ENCODE measurements around the gene DBX1. TPM values are rescaled to one million over a fixed set of nuclear protein-coding genes. Genes with fewer than 3 reads are reported as not detected.

The DBX1 gene
- total RNA-seq, 8 experiments from 2014 or later, result 0.16 to 1.4 TPM; not detected in 6

DNA sequence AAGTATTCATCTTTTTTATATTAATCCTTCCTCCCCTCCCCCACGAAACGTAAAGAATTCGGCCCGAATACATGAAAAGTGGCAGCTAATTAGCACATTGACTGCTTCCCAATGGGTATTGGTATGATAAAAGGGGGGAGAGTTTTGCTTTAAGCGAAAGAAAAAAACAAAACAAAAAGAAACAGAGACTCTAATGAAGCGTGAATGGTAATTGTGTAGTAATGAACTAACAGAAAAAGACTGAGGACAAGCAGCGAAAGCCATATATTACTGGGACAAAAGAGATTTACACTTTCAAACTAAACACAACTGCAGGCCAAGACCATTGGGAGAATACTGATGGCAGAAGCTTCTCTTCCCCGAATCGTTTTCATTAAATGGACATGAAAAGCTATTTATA lies 2.5 kb downstream of the DBX1 start:
- in situ Hi-C loops (cut with MboI; ENCODE audit: low pct_unique_long_range_greater_than_20kb in 2 of 9, low sequenced_read_pairs in 9 of 9, unreplicated experiment in 9 of 9), result loop anchor here in 1 of 9 experiments (25.0 kb wide), 1 partner anchor 180 kb away; no protein-coding TSS in a partner anchor
- no peak overlapping the region for H3K4me3 ChIP-seq

DNA sequence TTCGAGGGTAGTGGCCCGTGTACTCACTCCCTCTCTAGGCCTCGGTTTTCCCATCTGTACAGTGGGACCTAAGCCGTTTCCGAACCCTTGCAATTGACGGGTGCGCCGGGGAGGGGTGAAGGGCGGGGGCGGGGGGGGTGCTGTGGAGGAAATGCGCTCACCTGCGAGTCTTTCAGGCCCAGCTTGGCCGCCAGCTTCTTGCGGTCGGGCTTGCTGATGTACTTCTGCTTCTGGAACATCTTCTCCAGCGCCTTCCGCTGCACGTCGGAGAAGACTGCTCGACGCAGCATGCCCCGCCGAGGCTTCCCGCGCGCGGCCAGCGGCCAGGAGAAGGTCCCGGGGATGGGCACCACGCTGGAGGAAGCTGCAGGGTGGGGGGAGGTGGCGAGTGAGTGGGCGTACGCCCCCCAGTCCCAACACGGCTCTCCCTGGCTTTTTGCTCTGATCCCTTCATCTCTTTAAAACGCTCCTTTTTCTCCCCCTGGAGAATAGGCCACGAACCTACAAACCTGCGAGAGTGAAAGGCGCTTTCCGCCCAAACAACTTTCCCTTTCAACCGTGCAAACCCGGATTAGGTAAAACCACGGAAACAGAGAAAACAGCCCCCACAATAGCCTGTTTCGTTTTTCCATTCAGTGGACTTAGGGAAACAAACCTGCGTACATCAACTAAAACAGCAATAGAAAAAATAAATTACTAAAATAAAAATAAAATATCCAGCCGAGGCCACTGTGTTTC lies 3.2 kb downstream of the DBX1 start:
- ATAC-seq (replicated peaks in 6 of 8), result no peak
- in situ Hi-C loops (cut with MboI; ENCODE audit: low pct_unique_long_range_greater_than_20kb in 2 of 9, low sequenced_read_pairs in 9 of 9, unreplicated experiment in 9 of 9), result loop anchor here in 1 of 9 experiments (25.0 kb wide), 1 partner anchor 180 kb away; no protein-coding TSS in a partner anchor
- H3K27ac ChIP-seq, result no peak overlapping the region
- WGBS, 10 experiments, result 0 to 11% (median 4%) methylated on average over 3 to 13 of the region's 45 CpGs; no CpG with 5 or more reads in 2 of the 10 experiments
- peaks cover 0 to 6% of the 10 kb centered on the region in 2 donors for H3K4me1 ChIP-seq (replicated peaks in 1 of 2)
- no peak overlapping the region for H3K4me3 ChIP-seq

More for the DNA sequence above, 2.5 kb downstream of the DBX1 start:
- WGBS, 10 experiments, result 0 to 14% (median 4%) methylated on average over 1 to 9 of the region's 9 CpGs
- H3K4me1 ChIP-seq (replicated peaks in 1 of 2), result peaks cover 0 to 6% of the 10 kb centered on the region in 2 donors
- peak in 3 of 8 experiments; percentile 18 to 57 (median 54) for ATAC-seq (replicated peaks in 6 of 8)
- H3K27ac ChIP-seq, result no peak overlapping the region

DNA sequence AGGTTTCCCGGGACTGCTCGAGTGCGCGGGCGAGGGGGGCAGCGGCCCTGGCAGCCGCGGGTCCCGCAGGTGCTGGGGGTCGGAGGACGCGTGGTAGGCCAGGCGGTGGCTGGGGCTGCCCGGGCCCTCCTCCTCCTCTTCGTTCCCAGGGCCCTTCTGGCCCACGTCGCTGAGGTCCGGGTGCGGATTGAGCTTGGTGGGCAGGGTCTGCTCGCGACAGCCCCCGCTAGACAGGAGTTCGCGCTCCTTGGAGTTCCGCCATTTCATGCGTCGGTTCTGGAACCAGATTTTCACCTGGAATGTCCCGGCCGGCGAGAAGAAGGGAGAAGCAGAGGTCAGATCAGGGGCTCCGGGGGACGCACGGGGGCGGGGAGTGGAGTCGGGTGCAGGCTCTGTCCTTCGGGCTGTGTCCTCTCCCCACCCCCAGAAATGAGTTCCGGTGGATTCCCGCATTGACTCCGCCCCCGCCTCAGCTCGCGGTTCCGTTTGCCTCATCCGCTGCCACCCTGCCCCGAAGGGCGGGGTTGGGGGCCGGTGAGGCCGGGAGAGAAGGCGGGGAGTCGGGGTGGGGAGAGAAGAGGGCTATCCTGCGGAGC lies 3.9 kb downstream of the DBX1 start:
- WGBS, 10 experiments, result 7 to 40% (median 9%) methylated on average over 1 to 11 of the region's 51 CpGs; no CpG with 5 or more reads in 6 of the 10 experiments
- Histone ChIP-seq H3K27ac (no peak overlapping the region), H3K4me3 (no peak overlapping the region), H3K4me1 (replicated peaks in 1 of 2) (peaks cover 0 to 6% of the 10 kb centered on the region in 2 donors)
- in situ Hi-C loops (cut with MboI; ENCODE audit: low pct_unique_long_range_greater_than_20kb in 2 of 9, low sequenced_read_pairs in 9 of 9, unreplicated experiment in 9 of 9), result loop anchor here in 1 of 9 experiments (25.0 kb wide), 1 partner anchor 181 kb away; no protein-coding TSS in a partner anchor
- no peak for ATAC-seq (replicated peaks in 6 of 8)

DNA sequence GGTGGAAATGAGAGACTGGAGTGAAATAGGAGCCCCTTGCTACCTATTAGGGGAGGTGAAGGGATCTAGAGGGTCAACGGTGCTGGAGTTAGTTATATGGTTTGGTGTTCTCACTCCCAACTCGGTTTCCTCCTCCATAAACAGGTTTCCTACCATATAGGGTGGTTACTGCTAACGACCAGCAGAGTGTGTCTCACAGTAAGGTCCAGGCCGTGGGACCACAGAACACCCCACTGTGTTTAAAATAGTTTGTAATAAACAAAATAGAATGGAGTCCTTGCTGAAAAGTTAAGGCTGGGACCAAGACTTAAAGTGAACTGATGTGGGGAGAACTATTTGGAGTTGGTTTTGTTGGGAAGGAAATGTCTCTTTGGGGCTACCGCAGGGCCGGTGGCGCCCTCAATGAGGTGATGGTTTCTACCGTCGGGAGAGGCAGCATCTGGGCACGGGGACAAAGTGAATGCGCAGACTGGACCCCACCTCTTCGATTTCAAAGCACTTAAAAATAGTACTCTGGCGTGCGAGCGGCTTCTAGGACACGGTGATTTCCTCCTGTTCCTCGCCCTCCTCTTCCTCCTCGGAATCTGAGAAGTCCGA lies 4.5 kb downstream of the DBX1 start:
- in situ Hi-C loops (cut with MboI; ENCODE audit: low pct_unique_long_range_greater_than_20kb in 2 of 9, low sequenced_read_pairs in 9 of 9, unreplicated experiment in 9 of 9), result loop anchor here in 1 of 9 experiments (25.0 kb wide), 1 partner anchor 182 kb away; no protein-coding TSS in a partner anchor
- Histone ChIP-seq H3K27ac (no peak overlapping the region), H3K4me1 (replicated peaks in 1 of 2) (peaks cover 0 to 6% of the 10 kb centered on the region in 2 donors), H3K4me3 (no peak overlapping the region)
- 10 to 29% (median 17%) methylated on average over 4 to 12 of the region's 19 CpGs; no CpG with 5 or more reads in 3 of the 10 experiments for WGBS, 10 experiments
- no peak for ATAC-seq (replicated peaks in 6 of 8)

DNA sequence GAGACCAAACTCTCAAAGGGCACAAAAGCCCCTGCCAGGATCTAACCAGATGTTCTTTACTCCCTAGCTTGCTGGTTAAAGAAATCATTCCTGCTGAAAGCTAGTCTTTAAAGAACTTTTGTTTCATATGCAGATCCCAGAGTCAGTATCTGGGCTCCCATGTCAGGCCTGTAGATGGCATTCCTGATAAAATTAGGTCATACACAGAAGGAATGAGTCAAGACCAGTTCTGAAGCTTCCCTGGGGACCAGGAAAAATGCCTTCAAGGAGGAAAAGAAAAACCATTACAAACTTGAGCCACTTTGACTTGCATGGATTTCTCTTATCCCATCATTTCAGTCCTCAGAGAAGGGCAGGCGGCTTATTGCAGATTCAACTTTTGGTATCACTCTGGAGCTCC lies 5.9 kb downstream of the DBX1 start:
- ATAC-seq (replicated peaks in 6 of 8), result no peak
- in situ Hi-C loops (cut with MboI; ENCODE audit: low pct_unique_long_range_greater_than_20kb in 2 of 9, low sequenced_read_pairs in 9 of 9, unreplicated experiment in 9 of 9), result loop anchor here in 1 of 9 experiments (25.0 kb wide), 1 partner anchor 183 kb away; no protein-coding TSS in a partner anchor
- Histone ChIP-seq H3K4me1 (replicated peaks in 1 of 2) (no peaks in the 10 kb centered on the region), H3K4me3 (no peak overlapping the region), H3K27ac (no peak overlapping the region)
- WGBS, 10 experiments, result 83 to 100% (median 85%) methylated on average over 1 of the region's 1 CpG; no CpG with 5 or more reads in 7 of the 10 experiments

DNA sequence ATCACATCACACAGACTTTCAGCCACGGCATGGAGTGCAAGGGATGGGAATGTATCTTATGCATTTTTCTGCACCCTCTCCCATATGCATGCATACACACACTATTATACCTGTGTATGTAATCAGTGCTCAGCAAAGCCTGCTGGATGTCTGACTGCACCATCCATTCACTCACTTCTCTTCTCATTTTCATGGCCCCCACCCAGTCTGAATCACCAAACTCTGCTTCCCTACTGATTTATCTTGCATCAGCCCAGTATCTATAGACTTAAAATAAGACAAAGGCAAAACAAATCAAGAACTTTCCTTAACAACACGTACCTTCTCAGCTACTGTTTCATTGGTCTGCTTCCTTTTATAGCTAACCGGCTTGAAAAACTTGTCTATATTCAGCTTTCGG lies 21.6 kb downstream of the DBX1 start:
- WGBS, 10 experiments, result 43 to 95% (median 89%) methylated on average over 2 to 4 of the region's 4 CpGs; no CpG with 5 or more reads in 1 of the 10 experiments
- no peak overlapping the region for H3K27ac ChIP-seq
- ATAC-seq (replicated peaks in 6 of 8), result peak in 5 of 8 experiments; percentile 20 to 80 (median 44)
- H3K4me1 ChIP-seq (replicated peaks in 1 of 2), result no peaks in the 10 kb centered on the region
- no peak overlapping the region for H3K4me3 ChIP-seq
- in situ Hi-C loops (cut with MboI; ENCODE audit: low pct_unique_long_range_greater_than_20kb in 2 of 9, low sequenced_read_pairs in 9 of 9, unreplicated experiment in 9 of 9), result loop anchor here in 7 of 9 experiments (10.0 to 25.0 kb wide), 8 partner anchors 176 to 576 kb away; no protein-coding TSS in a partner anchor

DNA sequence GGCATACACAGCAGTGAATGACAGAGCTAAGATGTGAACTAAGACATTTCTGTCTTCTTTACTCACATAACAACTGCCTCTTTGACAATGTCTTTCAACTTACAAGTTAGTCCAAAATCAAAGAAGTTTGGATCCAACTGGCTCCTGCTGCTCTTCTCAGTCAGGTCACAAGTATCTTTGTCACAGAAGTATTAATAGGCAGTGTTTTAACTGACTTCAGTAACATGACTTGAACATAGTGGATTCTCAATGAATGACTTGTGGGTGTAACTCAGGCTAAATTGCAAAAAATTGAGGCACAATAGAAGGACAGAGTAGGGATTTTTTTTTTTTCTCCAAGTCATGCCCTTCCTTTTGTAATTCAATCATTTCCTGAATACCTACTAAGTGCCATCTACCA lies 22.6 kb downstream of the DBX1 start:
- Histone ChIP-seq H3K4me1 (replicated peaks in 1 of 2) (no peaks in the 10 kb centered on the region), H3K4me3 (no peak overlapping the region), H3K27ac (no peak overlapping the region)
- in situ Hi-C loops (cut with MboI; ENCODE audit: low pct_unique_long_range_greater_than_20kb in 2 of 9, low sequenced_read_pairs in 9 of 9, unreplicated experiment in 9 of 9), result loop anchor here in 7 of 9 experiments (10.0 to 25.0 kb wide), 8 partner anchors 175 to 575 kb away; no protein-coding TSS in a partner anchor
- ATAC-seq (replicated peaks in 6 of 8), result no peak

DNA sequence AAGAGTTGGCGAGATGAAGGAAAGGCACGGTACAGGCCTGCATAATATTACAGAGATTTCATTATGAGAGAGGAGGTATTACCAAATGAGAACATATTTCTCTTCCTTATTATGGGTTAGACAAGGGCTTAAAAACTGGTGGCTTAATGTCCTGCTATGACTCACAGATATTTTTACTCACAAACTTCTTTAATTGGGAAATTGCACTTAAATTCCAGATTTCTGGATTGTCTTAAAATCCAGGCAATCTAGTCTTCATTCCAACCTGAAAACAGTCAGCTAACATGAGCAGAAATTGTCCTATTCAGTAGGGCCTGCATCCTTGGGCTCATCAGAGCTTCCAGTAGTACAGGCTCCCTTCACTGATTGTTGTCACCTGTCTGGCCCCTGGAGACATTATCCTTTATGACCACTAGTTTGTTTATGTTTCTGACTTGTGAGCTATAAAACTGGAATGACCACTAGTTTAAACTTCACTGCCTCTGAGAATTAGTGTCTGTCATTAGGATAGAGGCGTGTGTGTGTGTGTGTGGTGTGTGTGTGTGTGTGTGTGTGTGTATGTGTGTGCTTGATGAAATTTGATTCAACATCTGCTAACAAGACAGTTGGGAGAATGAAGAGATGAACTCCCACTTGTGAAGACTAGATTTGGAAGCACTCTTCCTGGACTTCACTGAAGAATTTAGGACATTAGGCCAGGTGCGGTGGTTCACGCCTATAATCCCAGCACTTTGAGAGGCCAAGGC lies 25.1 kb downstream of the DBX1 start:
- no peak for ATAC-seq (replicated peaks in 6 of 8)
- no peaks in the 10 kb centered on the region for H3K4me1 ChIP-seq (replicated peaks in 1 of 2)
- H3K4me3 ChIP-seq, result no peak overlapping the region
- 60 to 100% (median 80%) methylated on average over 2 to 5 of the region's 5 CpGs; no CpG with 5 or more reads in 3 of the 10 experiments for WGBS, 10 experiments
- H3K27ac ChIP-seq, result no peak overlapping the region
- in situ Hi-C loops (cut with MboI; ENCODE audit: low pct_unique_long_range_greater_than_20kb in 2 of 9, low sequenced_read_pairs in 9 of 9, unreplicated experiment in 9 of 9), result loop anchor here in 7 of 9 experiments (10.0 to 25.0 kb wide), 8 partner anchors 173 to 573 kb away; no protein-coding TSS in a partner anchor

DNA sequence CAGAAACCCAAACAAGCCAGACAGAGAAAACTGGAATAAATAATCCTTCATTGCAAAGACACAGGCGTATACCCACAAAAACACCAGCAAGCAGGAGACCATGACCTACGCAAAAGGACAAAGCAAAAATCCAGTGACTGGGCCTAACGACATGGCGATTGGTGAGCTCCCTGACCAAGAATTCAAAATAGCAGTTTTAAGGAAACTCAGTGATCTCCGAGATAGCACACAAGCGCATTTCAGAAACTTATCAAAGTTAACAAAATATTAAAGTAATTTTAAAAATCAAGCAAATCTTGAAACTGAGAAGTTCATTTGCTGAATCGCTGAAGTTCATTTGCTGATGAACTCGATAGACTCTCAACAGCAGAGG lies 27.6 kb downstream of the DBX1 start:
- H3K4me3 ChIP-seq, result no peak overlapping the region
- no peak for ATAC-seq (replicated peaks in 6 of 8)
- no peaks in the 10 kb centered on the region for H3K4me1 ChIP-seq (replicated peaks in 1 of 2)
- WGBS, 10 experiments, result 45 to 74% (median 69%) methylated on average over 6 to 8 of the region's 8 CpGs; no CpG with 5 or more reads in 2 of the 10 experiments
- H3K27ac ChIP-seq, result no peak overlapping the region
- in situ Hi-C loops (cut with MboI; ENCODE audit: low pct_unique_long_range_greater_than_20kb in 2 of 9, low sequenced_read_pairs in 9 of 9, unreplicated experiment in 9 of 9), result loop anchor here in 7 of 9 experiments (10.0 to 25.0 kb wide), 8 partner anchors 170 to 570 kb away; no protein-coding TSS in a partner anchor

DNA sequence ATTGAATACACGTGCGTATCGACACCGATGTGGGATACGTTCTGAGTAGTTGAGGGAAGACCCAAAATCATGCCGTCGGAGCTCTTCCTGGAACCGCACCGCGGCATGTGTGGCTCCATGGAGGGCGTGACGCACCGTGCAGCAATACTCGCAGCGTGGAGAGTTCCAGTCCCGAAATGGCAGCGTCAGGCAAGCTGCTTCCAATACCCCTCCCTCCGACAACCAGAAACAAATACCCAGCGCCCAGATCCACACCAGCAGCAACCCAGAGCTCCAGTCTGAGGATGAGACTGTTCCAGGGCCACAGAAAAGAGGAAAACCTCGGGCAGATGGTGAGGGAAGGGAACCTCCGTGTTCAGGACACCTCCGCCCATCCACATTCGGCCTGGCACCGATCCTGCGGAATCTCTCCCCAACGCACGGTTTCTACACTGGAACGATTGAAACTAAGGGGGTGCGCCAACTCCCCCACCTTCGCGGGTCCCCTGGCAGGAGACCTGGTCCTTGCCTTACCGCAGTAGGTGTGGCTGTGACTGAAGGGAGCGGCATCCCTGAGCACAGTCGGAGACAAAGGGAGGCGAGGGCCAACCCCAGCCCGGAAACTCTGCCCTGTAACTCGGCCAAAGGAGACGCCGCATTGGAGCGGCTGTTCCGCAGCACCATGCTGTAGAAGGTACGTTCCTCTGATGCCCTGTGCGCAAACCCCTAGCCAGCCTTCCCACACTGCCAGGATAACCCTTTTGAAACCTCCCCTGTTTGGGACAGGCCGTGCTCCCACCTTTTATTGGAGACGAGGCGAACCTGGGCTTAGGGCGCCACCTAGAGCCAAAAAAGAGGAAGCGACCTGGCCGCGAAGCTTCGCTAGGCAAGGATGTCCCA lies 28.2 kb downstream of the DBX1 start:
- ATAC-seq (replicated peaks in 6 of 8), result peak; percentile 54 to 87 (median 76)
- WGBS, 10 experiments, result 0 to 82% (median 40%) methylated on average over 3 to 27 of the region's 51 CpGs
- no peak overlapping the region for H3K4me3 ChIP-seq
- H3K27ac ChIP-seq, result no peak overlapping the region
- no peaks in the 10 kb centered on the region for H3K4me1 ChIP-seq (replicated peaks in 1 of 2)
- in situ Hi-C loops (cut with MboI; ENCODE audit: low pct_unique_long_range_greater_than_20kb in 2 of 9, low sequenced_read_pairs in 9 of 9, unreplicated experiment in 9 of 9), result loop anchor here in 7 of 9 experiments (10.0 to 25.0 kb wide), 8 partner anchors 170 to 570 kb away; no protein-coding TSS in a partner anchor

DNA sequence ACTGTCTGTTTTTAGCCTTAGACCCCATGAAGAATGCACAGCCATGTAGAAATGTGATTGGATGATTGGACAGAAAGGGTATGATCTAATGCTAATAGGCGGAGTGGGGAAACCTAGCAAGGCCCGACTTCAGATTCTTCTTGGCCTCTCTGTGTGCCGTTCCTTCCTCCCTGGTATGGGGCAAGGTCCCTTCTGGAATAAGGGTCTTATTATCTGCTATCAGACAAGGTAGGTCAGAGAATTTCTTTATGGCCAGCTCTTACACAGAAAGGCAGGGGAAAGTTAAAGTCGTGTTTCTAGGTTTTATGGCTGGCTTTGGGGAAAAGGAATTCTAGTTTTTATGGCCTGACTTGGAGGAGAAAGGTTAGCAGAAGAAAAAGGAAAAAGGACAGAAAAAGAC lies 30.6 kb downstream of the DBX1 start:
- 40 to 94% (median 74%) methylated on average over 1 to 4 of the region's 4 CpGs; no CpG with 5 or more reads in 2 of the 10 experiments for WGBS, 10 experiments
- no peak for ATAC-seq (replicated peaks in 6 of 8)
- in situ Hi-C loops (cut with MboI; ENCODE audit: low pct_unique_long_range_greater_than_20kb in 2 of 9, low sequenced_read_pairs in 9 of 9, unreplicated experiment in 9 of 9), result loop anchor here in 7 of 9 experiments (5.0 to 25.0 kb wide), 9 partner anchors 167 to 567 kb away; no protein-coding TSS in a partner anchor

More for the DNA sequence above, 30.6 kb downstream of the DBX1 start:
- no peak overlapping the region for H3K27ac ChIP-seq
- H3K4me3 ChIP-seq, result no peak overlapping the region
- no peaks in the 10 kb centered on the region for H3K4me1 ChIP-seq (replicated peaks in 1 of 2)
